HG03457 (cell line): ENCODE data around the gene SLC10A3.

Source experiments
- ATAC-seq: cut with Tn5 transposase; IDR thresholded peaks from one replicate; pipeline ENCODE4 v1.9.1; 2021; ENCODE audit warnings: moderate number of reproducible peaks; ENCODE audit not compliant: unreplicated experiment

The SLC10A3 gene

DNA sequence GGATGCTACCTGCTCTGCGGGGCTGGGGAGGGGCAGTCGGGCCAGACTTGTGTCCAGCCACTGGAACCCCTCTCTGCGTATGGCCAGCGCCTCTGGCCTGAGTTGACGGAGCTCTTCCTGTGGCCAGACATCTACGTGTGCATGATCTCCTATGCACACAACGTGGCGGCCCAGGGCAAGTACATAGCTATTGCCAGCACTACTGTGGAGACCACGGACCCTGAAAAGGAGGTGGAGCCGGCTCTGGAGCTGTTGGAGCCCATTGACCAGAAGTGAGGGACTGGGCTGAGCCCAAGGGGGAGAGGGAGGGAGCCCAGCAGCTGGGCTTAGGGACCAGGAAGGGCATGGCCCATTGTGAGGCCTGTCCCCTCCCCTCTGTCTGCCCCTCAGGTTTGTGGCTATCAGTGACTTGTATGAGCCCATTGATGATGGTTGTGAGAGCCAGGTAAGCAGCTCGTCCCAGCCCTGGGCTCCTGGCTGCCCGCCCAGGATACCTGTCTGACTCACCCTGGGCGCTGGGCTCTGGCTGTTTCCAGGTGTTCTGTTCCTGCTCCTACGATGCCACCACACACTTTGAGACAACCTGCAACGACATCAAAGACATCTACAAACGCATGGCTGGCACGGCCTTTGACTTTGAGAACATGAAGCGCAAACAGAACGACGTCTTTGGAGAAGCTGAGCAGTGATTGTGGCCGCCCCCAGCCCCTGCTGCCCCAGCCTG lies 48.3 kb downstream of the SLC10A3 start:
- ATAC-seq, result no peak

DNA sequence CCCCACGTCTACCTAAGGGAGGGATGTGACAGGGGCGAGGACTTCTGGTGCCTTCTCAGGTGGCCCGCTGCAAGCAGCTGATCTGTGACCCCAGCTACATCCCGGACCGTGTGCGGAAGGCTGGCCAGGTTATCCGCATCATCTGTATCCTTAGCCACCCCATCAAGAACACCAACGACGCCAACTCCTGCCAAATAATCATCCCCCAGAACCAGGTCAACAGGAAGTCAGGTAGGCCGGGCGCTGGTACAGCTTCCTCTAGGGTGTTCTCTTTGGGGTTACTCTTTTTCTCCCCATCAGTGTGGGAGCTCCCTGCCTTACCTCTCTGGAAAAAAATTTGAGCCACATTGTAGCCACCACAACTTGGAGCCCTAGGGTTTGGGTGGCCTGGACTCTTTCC lies 48.9 kb downstream of the SLC10A3 start:
- no peak for ATAC-seq

DNA sequence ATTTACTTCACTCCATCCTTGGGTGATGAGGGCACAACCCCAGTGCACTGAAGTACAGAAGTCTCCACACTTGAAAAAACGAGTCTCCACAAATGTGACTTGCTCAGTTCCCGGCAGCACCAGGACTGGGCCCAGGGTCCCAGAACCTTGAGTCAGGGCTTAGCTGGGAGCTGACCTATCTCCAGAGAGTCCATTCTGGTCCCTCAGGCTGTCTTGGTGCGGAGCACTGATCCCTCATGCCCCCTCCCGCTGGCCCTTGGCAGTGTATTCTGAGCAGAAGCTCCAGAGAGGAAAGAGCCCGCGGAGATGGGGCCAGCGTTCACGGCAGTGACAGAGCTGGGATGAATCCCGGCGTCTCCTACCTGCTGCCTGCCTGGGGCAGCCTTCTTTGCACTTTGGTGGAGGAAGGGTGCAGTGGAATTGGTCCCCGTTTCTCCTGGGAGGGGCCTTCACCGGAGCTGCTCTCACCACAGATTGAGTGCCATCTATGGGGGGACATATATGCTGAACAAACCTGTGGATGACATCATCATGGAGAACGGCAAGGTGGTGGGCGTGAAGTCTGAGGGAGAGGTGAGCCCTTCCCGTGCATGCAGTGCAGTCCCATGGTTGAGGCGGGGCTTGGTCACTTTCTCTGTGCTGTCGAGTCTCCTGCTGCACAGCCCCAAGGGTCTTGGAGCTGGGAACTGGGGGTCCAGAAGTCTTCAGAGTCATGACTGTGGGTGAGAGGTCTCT lies 49.6 kb downstream of the SLC10A3 start:
- no peak for ATAC-seq

DNA sequence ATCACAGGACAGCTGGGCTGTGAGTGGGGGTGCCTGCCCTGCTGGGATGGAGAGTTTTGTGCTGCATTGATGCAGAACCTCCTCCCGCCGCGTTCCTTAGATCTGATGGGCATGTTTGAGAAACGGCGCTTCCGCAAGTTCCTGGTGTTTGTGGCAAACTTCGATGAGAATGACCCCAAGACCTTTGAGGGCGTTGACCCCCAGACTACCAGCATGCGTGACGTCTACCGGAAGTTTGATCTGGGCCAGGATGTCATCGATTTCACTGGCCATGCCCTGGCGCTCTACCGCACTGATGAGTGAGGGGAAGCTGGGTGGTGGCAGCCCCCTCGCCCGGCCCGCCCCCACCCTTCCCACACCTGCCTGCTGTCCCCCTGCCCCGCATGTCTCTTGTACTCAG lies 50.6 kb downstream of the SLC10A3 start:
- no peak for ATAC-seq

DNA sequence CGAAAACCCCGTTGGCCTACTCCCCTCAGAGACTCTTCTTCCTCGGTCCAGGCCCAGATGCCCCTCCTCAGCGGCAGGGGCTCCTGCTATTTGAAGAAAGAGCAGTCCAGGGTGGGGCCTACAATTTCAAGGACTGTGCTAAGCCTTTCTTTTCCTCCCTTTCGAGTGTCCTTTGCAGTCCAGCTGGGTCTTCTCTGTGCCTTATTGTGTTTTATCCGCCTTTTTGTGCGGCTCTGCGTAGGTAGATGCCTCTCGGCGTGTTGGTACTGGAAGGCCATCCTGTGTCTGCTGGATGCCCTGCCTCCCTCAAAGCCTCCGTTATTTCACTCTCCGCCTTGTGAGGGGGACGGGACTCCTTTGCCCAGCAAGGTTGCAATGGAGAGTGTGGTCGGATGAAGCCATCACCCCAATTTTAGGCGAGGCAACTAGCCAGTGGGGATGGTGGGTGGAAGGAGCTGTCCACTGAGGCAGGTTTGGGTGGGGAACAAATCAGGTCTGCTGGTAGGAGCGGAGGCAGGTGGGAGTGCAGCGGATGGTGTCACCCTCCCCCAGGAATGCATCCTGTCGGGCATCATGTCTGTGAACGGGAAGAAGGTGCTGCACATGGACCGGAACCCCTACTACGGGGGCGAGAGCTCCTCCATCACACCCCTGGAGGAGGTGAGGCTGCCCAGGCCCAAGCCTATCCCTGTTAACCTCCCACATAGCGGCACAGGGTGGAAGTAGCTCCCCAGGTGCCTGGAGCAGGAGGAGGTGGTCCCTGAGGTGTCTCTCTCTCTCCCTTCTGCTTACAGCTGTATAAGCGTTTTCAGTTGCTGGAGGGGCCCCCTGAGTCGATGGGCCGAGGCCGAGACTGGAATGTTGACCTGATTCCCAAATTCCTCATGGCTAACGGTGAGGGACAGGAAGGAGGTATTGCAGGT lies 52.2 kb downstream of the SLC10A3 start:
- ATAC-seq, result no peak
